Measurements from ENCODE around the gene RGSL1.

RGSL1 gene

DNA sequence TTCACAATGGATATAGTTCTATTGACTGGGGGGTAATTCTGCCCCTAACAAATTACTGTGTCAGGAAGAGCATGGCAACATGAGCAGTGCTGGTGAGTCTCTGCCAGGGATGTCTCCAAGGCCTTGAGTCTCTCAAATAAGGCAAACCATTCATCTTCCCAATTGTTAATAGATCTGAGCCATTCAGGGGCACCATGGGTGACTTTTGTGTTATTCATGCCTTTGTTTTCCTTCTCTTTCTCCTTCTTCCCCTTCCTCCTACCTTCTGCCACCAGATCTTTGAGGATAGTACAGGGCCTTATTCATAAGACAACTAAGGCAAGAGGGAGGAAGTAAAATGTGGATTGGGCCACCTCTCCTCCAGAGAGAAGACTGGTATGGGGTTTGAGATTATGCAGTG lies at the start of gene RGSL1:
RGSL1 (plus strand) TSS at position 60 of the 400 bp plus-strand sequence; CDS start at position 80, 20 bp downstream.
- no peak for DNase-seq (ENCODE audit: low spot score)

DNA sequence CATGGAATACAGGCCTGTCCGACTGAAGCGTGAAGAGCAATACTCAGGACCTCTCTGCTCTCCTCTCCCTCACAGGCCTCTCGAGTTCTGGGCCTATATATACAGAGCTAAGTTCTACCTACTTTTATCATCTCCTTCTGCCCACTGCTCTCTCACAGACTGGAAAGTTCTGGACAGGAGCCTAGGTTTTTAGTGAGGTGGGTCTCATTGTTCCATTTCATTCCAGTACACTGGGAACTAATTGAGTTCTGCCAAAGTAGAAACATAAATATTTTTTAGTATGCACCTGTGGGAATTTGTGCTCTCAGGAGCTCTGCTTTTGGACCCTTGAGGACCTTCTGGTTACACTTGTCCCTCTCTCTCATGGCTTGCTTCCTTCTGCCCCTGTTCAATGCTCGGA lies 49.4 kb upstream of the RGSL1 start, which contains the start of gene TEDDM1:
TEDDM1 (minus strand) TSS at position 101 of the 400 bp plus-strand sequence. CDS start 182 bp downstream, outside the sequence.
- no peak for DNase-seq (ENCODE audit: low spot score)

GRCh38 chr1:182404781-182405180 lies 45.2 kb upstream of the RGSL1 start:
- no peak for DNase-seq (ENCODE audit: low spot score)

DNA sequence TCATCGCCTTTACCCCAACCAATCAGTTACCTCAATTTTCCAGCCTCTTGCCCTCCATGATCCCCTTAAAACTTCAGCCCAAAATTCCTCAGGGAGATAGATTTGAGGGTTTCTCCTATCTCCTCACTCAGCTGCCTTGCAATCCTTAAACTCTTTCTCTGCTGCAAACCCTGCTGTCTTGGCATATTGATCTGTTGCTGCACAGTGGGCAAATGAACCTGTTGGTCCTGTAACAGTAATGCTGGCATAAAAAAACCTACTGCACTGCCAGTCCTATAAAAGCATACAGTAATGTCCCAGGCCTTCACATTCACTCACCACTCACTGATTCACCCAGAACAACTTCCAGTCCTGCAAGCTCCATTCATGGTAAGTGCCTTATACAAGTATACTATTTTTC lies 44.4 kb upstream of the RGSL1 start:
- no peak for DNase-seq (ENCODE audit: low spot score)

DNA sequence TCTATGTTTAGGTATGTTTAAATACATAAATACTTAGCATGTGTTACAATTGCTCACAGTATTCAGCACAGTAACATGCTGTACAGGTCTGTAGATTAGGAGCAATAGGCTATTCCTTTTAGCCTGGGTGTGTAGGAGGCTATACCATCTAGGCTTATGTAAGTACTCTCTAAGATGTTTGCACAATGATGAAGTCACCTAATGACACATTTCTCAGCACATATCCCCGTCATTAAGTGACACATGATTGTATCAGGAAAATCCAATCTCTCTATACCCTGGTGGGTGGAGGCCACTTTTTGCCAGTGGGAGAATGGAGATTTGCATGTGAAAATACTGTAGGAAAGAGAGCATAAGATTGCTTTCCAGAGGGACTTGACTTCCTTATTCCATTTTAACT lies 43.9 kb upstream of the RGSL1 start:
- DNase-seq (ENCODE audit: low spot score): no peak

- no peak for DNase-seq (ENCODE audit: low spot score)
Observed at GRCh38 chr1:182407724-182408123, 42.2 kb upstream of the RGSL1 start.

- DNase-seq (ENCODE audit: low spot score): no peak
Observed at GRCh38 chr1:182408435-182409075, 41.4 kb upstream of the RGSL1 start.

DNA sequence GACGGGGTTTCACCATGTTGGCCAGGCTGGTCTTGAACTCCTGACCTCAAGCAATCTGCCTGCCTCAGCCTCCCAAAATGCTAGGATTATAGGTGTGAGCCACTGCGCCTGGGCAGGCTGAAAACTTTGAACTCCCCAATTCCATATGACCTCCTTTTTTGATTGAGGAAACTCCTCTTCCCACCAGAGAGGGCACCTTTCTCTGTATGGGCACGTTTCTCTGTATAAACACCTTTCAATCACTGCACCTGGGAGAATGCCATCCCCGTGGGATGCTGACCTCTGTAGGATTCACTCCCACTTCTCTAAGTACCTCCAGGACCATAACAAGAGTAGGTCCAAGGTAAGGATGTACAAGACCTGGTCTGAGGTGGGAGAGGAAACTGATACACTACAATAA lies 39.8 kb upstream of the RGSL1 start:
- DNase-seq (ENCODE audit: low spot score): no peak

- DNase-seq (ENCODE audit: low spot score): no peak
Observed at GRCh38 chr1:182410620-182411273, 39.2 kb upstream of the RGSL1 start.

- no peak for DNase-seq (ENCODE audit: low spot score)
Observed at GRCh38 chr1:182413486-182413885, 36.5 kb upstream of the RGSL1 start.

DNA sequence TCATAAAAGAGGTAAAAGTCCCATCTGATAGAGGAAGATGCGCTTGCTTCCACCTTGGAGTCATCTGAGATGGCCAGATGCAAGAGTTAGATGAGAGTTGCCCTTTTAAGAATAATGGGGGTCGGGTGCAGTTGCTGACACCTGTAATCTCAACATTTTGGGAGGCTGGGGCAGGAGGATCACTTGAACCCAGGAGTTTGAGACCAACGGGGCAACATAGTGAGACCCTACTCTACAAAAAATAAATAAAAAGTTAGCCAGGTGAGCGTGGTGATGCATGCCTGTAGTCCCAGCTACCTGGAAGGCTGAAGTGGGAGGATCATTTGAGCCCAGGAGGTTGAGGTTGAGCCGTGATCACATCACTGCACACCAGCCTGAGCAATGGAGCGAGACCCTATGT lies 36.0 kb upstream of the RGSL1 start:
- DNase-seq (ENCODE audit: low spot score): no peak

DNA sequence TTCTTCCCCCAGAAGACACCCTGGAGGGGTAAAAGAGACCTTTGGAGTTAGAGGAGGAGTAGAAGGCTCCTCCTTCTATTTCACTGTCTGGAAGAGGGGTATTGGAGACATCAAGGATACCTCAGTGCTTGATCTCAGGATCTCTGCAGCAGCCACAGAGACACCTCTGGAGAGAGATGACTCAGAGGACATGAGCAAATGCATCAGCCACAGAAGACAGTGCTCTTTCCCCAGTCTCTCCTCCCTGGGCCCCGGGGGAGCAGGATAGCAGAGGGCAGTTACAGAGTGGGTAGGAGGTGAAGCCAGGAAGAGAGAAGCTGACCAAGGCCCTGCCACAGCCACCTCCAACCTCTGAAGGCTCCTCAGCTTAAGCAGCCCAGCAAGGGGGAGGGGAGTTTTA lies 34.2 kb upstream of the RGSL1 start:
- DNase-seq (ENCODE audit: low spot score): no peak

DNA sequence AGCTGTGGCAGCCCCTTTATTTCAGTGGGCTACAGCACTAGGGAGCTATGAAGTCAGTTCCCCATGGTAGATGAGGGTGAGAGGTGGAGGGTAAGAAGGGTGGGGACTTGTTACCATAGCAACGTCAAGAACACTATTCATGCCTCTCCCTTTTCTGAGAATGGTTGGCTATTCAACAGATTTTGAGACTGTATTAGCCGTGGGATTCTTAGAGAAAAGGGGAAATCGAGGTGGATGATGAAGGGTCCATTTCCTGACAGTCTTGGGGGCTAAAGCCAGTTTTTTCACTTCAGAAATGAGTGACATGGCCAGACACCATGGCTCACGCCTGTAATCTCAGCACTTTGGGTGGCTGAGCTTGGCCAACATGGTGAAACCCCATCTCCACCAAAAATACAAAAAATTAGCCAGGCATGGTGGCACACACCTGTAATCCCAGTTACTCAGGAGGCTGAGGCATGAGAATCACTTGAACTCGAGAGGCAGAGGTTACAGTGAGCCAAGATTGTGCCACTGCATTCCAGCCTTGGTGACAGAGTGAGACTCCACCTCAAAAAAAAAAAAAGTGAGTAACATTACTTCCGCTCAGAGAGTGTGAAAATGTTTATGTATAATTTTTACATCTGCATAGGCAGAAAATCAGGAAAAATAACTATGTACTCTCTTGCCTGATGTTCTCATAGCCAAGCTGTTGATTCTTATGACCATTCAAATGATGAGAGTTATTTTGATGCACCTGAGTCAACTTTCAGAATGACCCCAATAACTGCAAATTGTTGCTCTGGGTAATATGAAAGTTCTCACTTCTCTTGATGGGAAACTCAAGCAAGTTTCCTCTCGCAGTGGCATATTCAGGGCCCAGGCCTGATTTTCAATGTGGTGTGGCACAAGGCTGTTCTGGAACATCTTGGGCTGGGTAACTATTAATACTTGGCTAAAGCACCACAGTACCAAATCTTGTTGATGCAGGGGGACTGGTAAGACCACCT lies 23.2 kb upstream of the RGSL1 start:
- no peak for DNase-seq (ENCODE audit: low spot score)

GRCh38 chr1:182428043-182428442 lies 21.9 kb upstream of the RGSL1 start:
- no peak for DNase-seq (ENCODE audit: low spot score)

DNA sequence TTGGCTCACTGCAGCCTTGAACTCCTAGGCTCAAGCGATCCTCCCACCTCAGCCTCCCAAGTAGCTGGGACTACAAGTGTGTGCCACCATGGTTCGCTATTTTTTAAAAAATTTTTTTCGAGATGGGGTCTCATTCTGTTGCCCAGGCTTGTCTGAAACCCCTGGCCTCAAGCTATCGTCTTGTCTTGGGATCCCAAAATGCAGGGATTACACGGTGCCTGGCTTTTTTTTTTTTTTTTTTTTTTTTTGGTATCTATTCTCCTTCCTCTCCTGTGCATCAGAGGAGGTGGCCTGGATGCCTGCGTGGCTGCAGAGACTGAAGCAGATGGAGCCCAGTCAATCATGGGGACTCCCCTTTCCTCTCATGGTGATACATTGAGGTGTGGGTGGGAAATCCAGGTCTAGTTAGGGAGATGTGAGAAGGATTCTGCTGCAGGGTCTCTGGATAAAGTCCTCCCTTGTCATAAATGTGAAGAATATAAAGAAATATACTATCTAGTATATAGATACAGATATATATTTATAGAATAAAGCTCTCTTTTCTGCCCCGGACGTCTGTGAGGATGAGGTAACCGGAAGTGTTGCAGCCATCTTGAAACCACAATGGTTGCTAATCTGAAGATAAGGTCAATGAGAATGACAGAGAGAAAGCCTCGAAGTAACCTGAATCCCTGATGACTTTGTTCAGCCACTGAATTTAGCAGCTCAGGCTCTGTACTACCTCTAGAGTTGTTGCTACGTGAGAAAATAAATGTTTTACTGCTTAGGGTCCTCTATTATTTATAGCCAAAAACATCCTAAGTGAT lies 19.5 kb upstream of the RGSL1 start:
- no peak for DNase-seq (ENCODE audit: low spot score)

GRCh38 chr1:182431278-182431677 lies 18.7 kb upstream of the RGSL1 start:
- no peak for DNase-seq (ENCODE audit: low spot score)

DNA sequence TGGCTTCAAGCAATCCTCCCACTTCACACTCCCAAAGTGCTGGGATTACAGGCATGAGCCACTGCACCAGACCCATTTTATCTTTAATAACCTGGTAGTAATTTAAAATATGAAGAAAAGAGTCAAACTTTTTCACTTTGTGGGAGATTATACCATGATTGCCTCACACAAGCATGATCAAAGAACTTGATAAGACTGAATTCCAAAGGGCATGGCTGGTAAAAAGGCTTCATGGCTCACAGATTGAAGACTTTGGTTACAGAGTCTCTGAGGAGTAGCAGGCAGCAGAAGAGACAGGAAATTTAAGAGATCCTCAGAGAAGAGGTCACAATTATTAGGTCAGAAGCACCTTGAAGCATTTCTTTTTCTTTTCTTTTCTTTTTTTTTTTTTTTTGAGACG lies 16.4 kb upstream of the RGSL1 start:
- DNase-seq (ENCODE audit: low spot score): no peak

GRCh38 chr1:182438326-182438725 lies 11.6 kb upstream of the RGSL1 start:
- no peak for DNase-seq (ENCODE audit: low spot score)

DNA sequence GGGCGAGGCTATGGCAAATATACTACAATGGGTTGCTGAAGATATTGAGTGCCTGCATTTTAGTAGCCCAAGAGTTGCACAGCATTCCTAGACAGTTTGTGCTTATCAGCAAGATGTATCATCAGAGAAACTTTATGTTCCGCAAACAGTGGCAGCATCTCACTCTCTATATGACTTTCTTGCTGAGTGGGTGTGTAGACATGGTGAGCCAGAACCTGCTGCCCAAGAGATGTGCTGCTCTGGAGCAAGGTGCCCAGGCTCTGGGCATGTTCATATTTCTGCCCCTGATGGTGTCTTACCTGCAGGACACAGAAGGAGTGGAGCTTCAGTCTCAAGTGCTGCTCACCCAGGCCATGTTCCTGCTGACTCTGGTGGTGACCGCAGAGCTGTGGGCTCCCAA lies 8.2 kb upstream of the RGSL1 start:
- no peak for DNase-seq (ENCODE audit: low spot score)

GRCh38 chr1:182442333-182442732 lies 7.6 kb upstream of the RGSL1 start:
- no peak for DNase-seq (ENCODE audit: low spot score)

DNA sequence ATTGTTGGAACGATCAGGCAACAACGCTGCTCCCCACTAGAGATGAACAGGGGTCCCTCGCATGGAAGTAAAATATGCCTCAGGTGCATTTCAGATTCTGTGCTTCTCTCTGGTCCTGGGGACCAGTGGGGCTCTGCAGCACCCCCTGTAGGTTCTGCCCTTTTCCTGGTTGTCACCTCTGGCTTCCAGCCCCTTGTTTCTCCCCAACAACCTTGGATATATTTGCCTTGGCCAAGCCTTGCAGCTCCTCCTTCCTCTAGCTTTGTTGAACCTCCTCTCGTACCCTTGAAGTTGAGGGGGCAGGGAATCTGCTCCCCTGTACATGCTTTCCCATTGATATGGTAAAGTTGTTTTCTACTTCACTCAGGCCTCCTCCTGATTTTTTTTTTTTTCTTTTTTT lies 5.4 kb upstream of the RGSL1 start:
- no peak for DNase-seq (ENCODE audit: low spot score)

Data from D341Med (cell line).